IPS-15b (cell line): ENCODE data around the gene PPM1H.

Source experiments
- H3K27me3 ChIP-seq: one replicate; pipeline ENCODE4 v1.6.1; 2013; ENCODE audit warnings: low read length; ENCODE audit not compliant: control insufficient read depth, insufficient read depth
- H3K36me3 ChIP-seq: one replicate; pipeline ENCODE4 v1.6.1; 2013; ENCODE audit warnings: low read length; ENCODE audit not compliant: control insufficient read depth, insufficient read depth
- H3K4me1 ChIP-seq: one replicate; pipeline ENCODE4 v1.6.1; 2013; ENCODE audit warnings: mild to moderate bottlenecking, low read length; ENCODE audit not compliant: control insufficient read depth, insufficient read depth
- H3K4me3 ChIP-seq: one replicate; pipeline ENCODE4 v1.5.1; 2013; ENCODE audit warnings: low read depth, low read length
- H3K9ac ChIP-seq: one replicate; pipeline ENCODE4 v1.6.1; 2013; ENCODE audit warnings: low read depth, mild to moderate bottlenecking, low read length
- H3K9me3 ChIP-seq: one replicate; pipeline ENCODE4 v1.6.1; 2013; ENCODE audit warnings: mild to moderate bottlenecking, low read length; ENCODE audit not compliant: control insufficient read depth, insufficient read depth

PPM1H gene

DNA sequence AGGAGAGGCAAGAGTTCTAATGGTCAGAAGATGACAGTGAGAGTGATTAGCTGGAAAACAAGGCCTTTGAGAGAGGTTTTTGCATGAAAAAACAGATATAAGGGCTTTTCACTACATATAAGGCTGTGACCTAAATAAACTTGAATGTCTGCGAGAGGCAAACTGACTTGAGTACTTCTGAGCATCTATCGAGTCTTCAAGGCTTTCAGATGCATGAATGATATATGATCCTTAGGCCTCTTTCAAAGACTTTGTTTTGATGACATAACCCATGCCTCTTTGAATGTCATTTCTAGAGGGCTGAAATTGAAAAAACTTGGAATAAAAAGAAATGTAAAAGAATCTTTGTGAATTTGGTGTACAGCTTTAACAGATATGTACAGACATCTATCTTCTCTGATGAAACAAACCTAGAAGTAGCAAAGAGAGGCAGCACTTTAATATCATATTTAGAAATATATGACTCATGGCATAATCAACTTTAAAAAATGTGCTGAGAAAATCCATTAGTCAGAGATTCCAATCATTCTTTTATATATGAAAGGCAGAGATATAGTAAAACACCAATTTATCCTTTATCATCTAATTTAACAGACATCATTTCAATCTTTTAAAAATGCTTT, 72.6 kb downstream of the PPM1H start:
- Histone ChIP-seq H3K4me1 (peaks cover 28% of the 10 kb centered on the region), H3K27me3 (no peaks in the 10 kb centered on the region), H3K4me3 (no peak overlapping the region), H3K36me3 (no peaks in the 10 kb centered on the region), H3K9ac (no peak overlapping the region), H3K9me3 (no peaks in the 10 kb centered on the region)

DNA sequence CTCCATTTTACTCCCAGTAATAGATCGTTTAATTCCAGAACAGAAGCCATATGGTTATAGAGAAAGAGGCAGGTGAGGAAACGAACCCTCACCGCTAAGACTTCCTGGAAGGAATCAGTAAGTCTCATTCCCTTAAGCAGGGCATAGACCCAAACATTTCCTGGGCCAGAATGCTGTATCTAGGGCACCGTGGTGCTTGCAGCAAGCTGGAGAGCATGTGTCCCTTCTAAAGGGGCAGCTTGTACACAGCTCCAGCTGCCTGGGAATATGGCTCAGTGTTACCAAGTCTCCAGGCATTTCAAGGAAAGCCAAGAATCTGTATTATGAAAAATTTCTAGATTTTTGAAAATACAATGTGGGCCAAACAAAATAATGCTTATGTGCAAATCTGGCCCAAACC, 73.4 kb downstream of the PPM1H start:
- Histone ChIP-seq H3K4me1 (peaks cover 23% of the 10 kb centered on the region), H3K9ac (no peak overlapping the region), H3K4me3 (no peak overlapping the region), H3K27me3 (no peaks in the 10 kb centered on the region), H3K9me3 (no peaks in the 10 kb centered on the region), H3K36me3 (no peaks in the 10 kb centered on the region)

DNA sequence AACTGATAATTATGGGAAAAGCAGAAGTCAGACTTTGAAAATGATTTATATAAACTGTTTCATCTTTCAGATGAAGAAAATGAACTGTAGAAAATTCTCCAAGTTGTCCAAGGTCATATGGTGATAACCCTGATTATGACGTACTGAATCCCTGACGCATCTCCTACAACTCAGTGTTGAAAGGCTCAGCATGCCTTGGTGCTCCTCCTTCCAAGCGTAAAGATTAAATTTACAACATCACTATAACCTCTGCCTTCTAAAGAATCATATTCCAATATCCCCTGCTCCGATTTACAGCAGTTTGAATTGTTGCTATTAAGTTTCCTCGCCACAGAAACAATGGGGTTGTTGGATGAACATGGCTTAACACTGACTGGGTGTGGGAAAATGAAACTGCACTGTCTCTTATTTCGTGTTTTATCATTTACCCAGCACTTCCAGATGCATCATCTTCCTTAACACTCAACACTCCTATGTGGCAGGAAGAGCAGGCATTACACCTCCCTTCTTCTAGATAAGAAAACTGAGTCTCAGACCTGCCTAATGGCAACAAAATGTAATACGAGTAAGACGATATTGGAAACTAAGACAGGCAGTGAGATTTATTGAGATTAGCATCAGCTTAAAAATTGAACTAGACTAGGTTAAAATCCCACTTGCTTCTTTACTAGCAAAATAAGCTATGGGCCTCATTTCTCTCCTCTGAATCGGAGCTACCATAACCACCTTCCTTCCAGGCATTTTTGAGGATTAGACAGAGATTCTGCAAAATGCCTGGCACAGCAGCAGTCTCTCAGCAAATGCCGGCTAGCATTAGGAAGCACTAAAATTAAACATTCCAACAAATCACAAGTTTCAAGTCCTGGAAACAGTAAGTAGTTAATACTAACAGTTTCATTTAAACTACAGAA, 74.2 kb downstream of the PPM1H start:
- no peaks in the 10 kb centered on the region for H3K9me3 ChIP-seq
- no peak overlapping the region for H3K9ac ChIP-seq
- no peaks in the 10 kb centered on the region for H3K36me3 ChIP-seq
- peaks cover 16% of the 10 kb centered on the region for H3K4me1 ChIP-seq
- no peaks in the 10 kb centered on the region for H3K27me3 ChIP-seq
- no peak overlapping the region for H3K4me3 ChIP-seq

DNA sequence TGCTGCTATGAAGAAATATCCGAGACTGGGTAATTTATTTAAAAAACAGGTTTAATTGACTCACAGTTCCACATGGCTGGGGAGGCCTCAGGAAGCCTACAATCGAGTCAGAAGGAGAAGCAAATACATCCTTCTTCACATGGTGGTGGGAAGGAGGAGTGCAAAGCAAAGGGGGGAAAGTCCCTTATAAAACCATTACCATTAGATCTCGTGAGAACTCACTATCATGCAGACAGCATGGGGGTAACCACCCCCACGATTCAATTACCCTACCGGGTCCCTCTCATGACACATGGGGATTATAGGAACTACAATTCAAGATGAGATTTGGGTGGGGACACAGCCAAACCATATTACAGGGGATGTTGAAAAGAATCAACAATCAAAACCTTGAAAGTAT, 74.9 kb downstream of the PPM1H start:
- H3K9me3 ChIP-seq = no peaks in the 10 kb centered on the region
- H3K4me1 ChIP-seq = peaks cover 16% of the 10 kb centered on the region
- no peak overlapping the region for H3K9ac ChIP-seq
- H3K27me3 ChIP-seq = no peaks in the 10 kb centered on the region
- H3K36me3 ChIP-seq = no peaks in the 10 kb centered on the region
- H3K4me3 ChIP-seq = no peak overlapping the region

DNA sequence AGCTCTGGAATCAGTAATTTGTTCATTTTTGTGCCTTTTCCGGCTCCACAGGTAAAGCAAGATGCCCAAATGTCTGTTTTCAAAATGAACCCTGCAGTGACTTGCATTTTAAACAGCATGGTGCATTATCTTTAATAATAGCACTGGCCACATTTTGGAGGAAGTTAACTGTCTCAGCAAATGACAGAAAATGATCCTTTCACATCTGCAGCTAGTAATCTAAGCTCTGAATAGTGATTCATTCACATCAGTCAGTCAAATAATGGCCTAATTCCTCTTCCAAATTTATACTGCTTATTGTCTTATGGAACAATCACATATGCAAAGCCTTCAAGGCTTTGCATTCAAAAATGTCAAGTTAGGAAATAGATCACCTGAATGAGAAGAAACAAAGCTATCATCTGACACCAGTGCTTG, 75.6 kb downstream of the PPM1H start:
- Histone ChIP-seq H3K9ac (no peak overlapping the region), H3K4me1 (peaks cover 16% of the 10 kb centered on the region)

DNA sequence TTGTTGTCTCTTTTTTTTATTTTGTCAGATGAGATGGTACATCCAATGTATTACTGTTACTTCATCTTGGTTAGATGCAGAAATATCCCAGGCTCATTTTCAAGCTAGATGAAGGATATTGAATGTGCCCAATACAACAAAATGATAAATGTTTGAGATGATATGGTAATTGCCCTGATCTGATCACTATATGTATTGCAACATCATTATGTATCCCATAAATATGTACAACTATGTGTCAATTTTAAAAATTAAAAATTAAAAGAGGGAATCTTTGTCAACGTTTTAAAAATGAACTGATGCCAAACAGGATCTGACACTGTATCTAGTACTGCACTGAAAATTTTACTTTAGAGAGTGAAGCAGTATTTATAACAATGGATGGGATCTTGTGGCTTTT, 78.5 kb downstream of the PPM1H start:
- no peak overlapping the region for H3K4me3 ChIP-seq
- H3K9me3 ChIP-seq = no peaks in the 10 kb centered on the region
- no peaks in the 10 kb centered on the region for H3K27me3 ChIP-seq
- peaks cover 8% of the 10 kb centered on the region for H3K4me1 ChIP-seq
- no peak overlapping the region for H3K9ac ChIP-seq
- H3K36me3 ChIP-seq = no peaks in the 10 kb centered on the region

More for the DNA sequence above, 75.6 kb downstream of the PPM1H start:
- Histone ChIP-seq H3K27me3 (no peaks in the 10 kb centered on the region), H3K36me3 (no peaks in the 10 kb centered on the region), H3K4me3 (no peak overlapping the region), H3K9me3 (no peaks in the 10 kb centered on the region)

DNA sequence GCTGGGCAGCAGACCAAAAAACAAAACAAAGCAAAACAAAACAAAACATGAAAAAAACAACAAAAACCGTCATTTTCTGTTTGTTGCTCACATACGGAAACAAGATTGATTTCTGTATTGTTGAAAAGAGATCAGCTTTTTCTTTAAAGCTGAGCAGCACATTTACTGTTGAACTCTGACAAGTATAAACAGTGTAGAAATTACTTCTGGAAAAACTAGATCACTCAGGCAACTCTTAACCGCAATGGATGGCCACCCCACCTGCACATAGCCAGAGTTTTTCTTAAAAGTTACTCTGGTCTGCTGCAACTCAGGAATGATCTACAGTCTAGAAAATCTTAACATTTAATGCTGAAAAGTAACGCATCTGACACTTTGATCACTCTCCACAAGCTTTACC, 80.9 kb downstream of the PPM1H start:
- no peaks in the 10 kb centered on the region for H3K9me3 ChIP-seq

DNA sequence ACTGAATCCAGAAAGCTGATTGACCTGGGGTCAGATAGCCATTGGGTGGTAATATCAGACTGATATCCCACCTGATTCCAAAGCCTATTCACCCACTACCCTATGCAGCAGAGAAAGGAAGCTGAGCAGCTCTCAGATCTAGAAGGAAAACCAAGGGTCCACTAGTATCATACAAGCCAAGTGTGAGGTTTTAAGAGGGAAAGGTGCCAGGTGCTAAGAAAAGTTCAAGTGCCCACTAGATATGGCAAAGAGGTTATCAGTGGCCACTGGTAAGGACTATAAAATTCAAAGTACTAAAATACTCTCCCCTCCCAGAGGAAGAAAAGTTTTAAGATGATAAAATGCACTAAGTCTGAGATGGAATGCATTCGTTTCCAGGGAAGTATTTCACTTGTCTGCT, 85.6 kb downstream of the PPM1H start:
- Histone ChIP-seq H3K4me3 (no peak overlapping the region), H3K9me3 (no peaks in the 10 kb centered on the region), H3K4me1 (peaks cover 8% of the 10 kb centered on the region), H3K27me3 (no peaks in the 10 kb centered on the region), H3K9ac (no peak overlapping the region), H3K36me3 (no peaks in the 10 kb centered on the region)

More for the DNA sequence above, 80.9 kb downstream of the PPM1H start:
- Histone ChIP-seq H3K4me3 (no peak overlapping the region), H3K4me1 (peaks cover 3% of the 10 kb centered on the region), H3K9ac (no peak overlapping the region), H3K27me3 (no peaks in the 10 kb centered on the region), H3K36me3 (no peaks in the 10 kb centered on the region)

DNA sequence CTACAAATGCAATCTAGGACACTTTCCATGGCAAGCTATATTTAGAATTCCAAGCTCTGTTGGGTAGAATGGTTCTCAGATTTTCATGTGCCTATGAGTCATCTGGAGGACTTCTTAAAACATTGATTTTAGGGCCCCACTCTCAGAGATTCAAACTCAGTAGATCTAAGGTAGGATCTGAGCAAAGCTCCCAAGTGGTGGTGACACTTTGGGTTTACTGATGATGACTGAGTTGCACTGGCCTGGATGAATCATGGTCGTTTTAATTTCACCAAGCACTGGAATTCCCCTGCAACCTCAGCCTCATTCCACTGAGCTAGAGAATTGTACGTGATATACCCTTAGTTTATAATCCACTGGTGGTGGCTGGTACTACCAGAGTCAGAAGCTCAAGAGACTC, 86.5 kb downstream of the PPM1H start:
- Histone ChIP-seq H3K9me3 (no peaks in the 10 kb centered on the region), H3K9ac (no peak overlapping the region), H3K4me3 (no peak overlapping the region)

DNA sequence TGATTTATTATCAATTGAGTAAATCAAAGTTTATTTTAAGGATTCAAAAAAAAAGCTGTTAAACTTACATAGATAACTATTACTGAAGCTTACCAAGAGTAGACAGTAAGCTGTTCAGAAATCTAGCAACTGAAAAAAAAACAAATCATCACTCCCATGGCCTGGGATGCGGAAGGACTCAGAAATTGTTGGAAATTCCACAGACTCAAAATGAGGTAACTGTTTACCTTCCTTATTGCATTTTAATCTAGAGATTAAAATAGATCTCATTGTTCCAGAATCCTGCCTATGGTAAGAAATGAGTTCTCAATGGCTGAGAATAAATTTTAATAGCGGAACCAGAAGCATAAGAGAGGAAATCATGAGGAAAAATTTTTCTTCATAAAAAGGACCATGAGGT, 87.2 kb downstream of the PPM1H start:
- no peak overlapping the region for H3K9ac ChIP-seq
- H3K36me3 ChIP-seq = no peaks in the 10 kb centered on the region
- no peaks in the 10 kb centered on the region for H3K27me3 ChIP-seq
- peaks cover 16% of the 10 kb centered on the region for H3K4me1 ChIP-seq
- H3K4me3 ChIP-seq = no peak overlapping the region
- H3K9me3 ChIP-seq = no peaks in the 10 kb centered on the region

More for the DNA sequence above, 86.5 kb downstream of the PPM1H start:
- H3K36me3 ChIP-seq = no peaks in the 10 kb centered on the region
- no peaks in the 10 kb centered on the region for H3K27me3 ChIP-seq
- peaks cover 13% of the 10 kb centered on the region for H3K4me1 ChIP-seq

DNA sequence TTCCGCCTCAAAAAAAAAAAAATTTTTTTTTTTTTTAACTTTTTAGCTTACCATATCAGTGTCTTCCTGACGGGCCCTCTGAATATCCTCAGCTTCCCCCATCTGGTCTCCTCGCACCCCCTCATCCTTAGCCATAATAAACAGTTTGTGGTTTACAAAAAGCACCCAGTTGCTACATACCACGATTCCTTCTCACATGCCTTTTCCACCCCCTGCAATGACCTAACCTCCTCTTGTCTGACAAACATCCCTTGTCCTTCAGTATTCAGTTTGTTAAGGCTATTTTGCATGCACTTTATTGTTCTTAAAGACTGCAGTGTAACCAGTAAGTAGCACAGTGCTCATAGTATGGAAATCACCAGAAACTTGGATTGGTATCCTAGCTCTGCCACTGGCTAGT, 88.5 kb downstream of the PPM1H start:
- Histone ChIP-seq H3K27me3 (no peaks in the 10 kb centered on the region), H3K36me3 (no peaks in the 10 kb centered on the region), H3K9me3 (no peaks in the 10 kb centered on the region), H3K4me1 (peaks cover 16% of the 10 kb centered on the region), H3K9ac (no peak overlapping the region), H3K4me3 (no peak overlapping the region)

DNA sequence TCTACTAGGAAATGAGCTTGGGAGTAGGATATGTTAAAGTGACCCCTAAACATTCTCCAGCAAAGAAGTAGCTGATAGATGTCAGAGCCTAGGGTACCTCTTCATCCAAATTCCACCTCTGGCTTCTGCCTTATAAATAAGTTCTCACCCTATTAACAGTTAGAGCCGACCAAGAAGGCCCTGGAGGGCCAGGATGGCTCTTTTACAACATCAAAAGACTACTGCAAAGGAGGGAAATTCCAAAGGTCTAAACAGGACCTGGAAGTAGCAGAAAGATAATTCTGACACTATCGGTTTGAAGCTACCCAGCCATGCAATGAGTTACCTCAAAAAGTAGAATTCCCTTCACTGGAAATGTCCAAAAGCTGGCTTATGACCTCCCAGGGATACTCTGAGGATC, 90.0 kb downstream of the PPM1H start:
- no peak overlapping the region for H3K4me3 ChIP-seq

More for the DNA sequence above, 90.0 kb downstream of the PPM1H start:
- H3K9ac ChIP-seq = no peak overlapping the region
- H3K9me3 ChIP-seq = no peaks in the 10 kb centered on the region
- H3K27me3 ChIP-seq = no peaks in the 10 kb centered on the region
- H3K36me3 ChIP-seq = no peaks in the 10 kb centered on the region
- H3K4me1 ChIP-seq = peaks cover 16% of the 10 kb centered on the region
